ENCODE data around the gene C16orf92. TPM values are rescaled to one million over a fixed set of nuclear protein-coding genes. Genes with fewer than 3 reads are reported as not detected.
A peak's percentile ranks its signal among the peaks of the same experiment; 100 is the strongest.

The C16orf92 gene
- total and polyA plus RNA-seq, 2 of the 13 experiments (the other 11 are each of a cell fraction or from before 2014, with no cell fraction given), result not detected

GRCh38 chr16:30065943-30066760 lies 43.2 kb downstream of the C16orf92 start (continued):
- 0 out of 2 replicates have a peak, but pooled peaks have one; percentile 4 for TF ChIP-seq PLSCR1 (CRISPR knock-in tag; IDR thresholded peaks at IDR 0.05; ENCODE audit: borderline replicate concordance)
- no peak for TF ChIP-seq FOXJ3 (CRISPR knock-in tag; IDR thresholded peaks at IDR 0.05; ENCODE audit: borderline replicate concordance)
- TF ChIP-seq ZNF451 (CRISPR knock-in tag; IDR thresholded peaks at IDR 0.05), result no peak; the same call in 1 of the 2 replicates
- TF ChIP-seq ATF7-NPFF (CRISPR knock-in tag; IDR thresholded peaks at IDR 0.05; ENCODE audit: low read depth), result no peak; the same call in 1 of the 2 replicates
- TF ChIP-seq ATF4 (CRISPR knock-in tag; IDR thresholded peaks at IDR 0.05), result no peak
- TF ChIP-seq TFE3 (CRISPR knock-in tag; IDR thresholded peaks at IDR 0.05), result no peak
- no peak for TF ChIP-seq YEATS4 (CRISPR knock-in tag; IDR thresholded peaks at IDR 0.05; ENCODE audit: borderline replicate concordance)
- no peak for TF ChIP-seq BRCA1 (CRISPR knock-in tag; IDR thresholded peaks at IDR 0.05)
- no peak; the same call in 1 of the 2 replicates for TF ChIP-seq ZNF777 (CRISPR knock-in tag; IDR thresholded peaks at IDR 0.05)
- TF ChIP-seq THAP11 (CRISPR knock-in tag; IDR thresholded peaks at IDR 0.05), result no peak
- no peak for TF ChIP-seq HNF4G (IDR thresholded peaks at IDR 0.05; ENCODE audit: borderline replicate concordance, low read depth, low read length)
- no peak for TF ChIP-seq HNF4G (CRISPR knock-in tag; IDR thresholded peaks at IDR 0.05; ENCODE audit: borderline replicate concordance, low read depth)
- TF ChIP-seq GLI4 (CRISPR knock-in tag; IDR thresholded peaks at IDR 0.05; ENCODE audit: borderline replicate concordance), result no peak
- TF ChIP-seq ZBTB42 (CRISPR knock-in tag; IDR thresholded peaks at IDR 0.05), result 0 out of 2 replicates have a peak, but pooled peaks have one; percentile 14
- TF ChIP-seq AGO1 (IDR thresholded peaks at IDR 0.05; ENCODE audit: low read depth, low read length, poor library complexity, severe bottlenecking), result no peak
- TF ChIP-seq TBX3 (IDR thresholded peaks at IDR 0.05; ENCODE audit: borderline replicate concordance), result no peak
- TF ChIP-seq REL (CRISPR knock-in tag; conservative IDR thresholded peaks at IDR 0.05), result no peak
- TF ChIP-seq RARG (CRISPR knock-in tag; IDR thresholded peaks at IDR 0.05; ENCODE audit: low read depth), result no peak
- no peak for TF ChIP-seq FOXK2 (IDR thresholded peaks at IDR 0.05)
- 0 out of 2 replicates have a peak, but pooled peaks have one; percentile 2 for TF ChIP-seq PITX1 (CRISPR knock-in tag; IDR thresholded peaks at IDR 0.05)
- no peak for TF ChIP-seq ZNF414 (CRISPR knock-in tag; IDR thresholded peaks at IDR 0.05)
- no peak for TF ChIP-seq ZNF816 (CRISPR knock-in tag; IDR thresholded peaks at IDR 0.05; ENCODE audit: borderline replicate concordance)
- no peak for TF ChIP-seq ZBTB7A (CRISPR knock-in tag; IDR thresholded peaks at IDR 0.05)
- 0 out of 2 replicates have a peak, but pooled peaks have one; percentile 31 for TF ChIP-seq CERS6 (CRISPR knock-in tag; IDR thresholded peaks at IDR 0.05)
